ENCODE data around the gene PLEKHH1. TPM values are rescaled to one million over a fixed set of nuclear protein-coding genes. Genes with fewer than 3 reads are reported as not detected.

PLEKHH1 gene
- total and polyA plus RNA-seq, 9 of the 15 experiments (the other 6 are each of a cell fraction or from before 2014, with no cell fraction given), result 0.76 to 5.9 (median 2.9) TPM

DNA sequence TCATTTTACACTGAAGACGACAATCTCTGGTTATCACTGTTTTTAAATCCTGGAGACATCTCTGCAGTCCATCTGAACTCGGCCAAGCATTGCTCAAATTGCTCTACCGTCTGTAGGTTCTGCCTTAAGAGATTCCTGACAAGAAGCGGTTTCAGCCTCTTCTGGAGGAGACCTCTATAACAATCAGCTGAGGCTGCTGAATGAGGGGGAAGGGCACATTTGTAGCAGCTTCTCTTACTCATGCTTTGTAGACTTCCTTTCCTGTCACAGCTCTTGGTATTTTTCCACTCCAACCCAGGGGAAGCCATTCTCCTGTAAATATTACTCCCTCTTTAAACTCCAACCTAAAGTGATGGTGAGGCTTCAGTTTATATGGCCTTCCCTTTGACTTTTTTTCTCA, 89.6 kb downstream of the PLEKHH1 start (continued):
- TF ChIP-seq SPI1 (IDR thresholded peaks at IDR 0.05; ENCODE audit: borderline replicate concordance, low read depth, low read length) (0 out of 2 replicates have a peak, but pooled peaks have one; percentile 20), CHCHD3 (CRISPR knock-in tag; IDR thresholded peaks at IDR 0.05) (no peak), ZNF41 (CRISPR knock-in tag; conservative IDR thresholded peaks at IDR 0.05) (no peak), CBX3 (IDR thresholded peaks at IDR 0.05; ENCODE audit: borderline replicate concordance in 1 of 2, low read length in 2 of 2) (peak in 1 of 2 experiments; percentile 54; a peak in 1 of 3 replicates), RAD21 (CRISPR knock-in tag; conservative IDR thresholded peaks at IDR 0.05 in 1 of 2, IDR thresholded peaks at IDR 0.05 in 1 of 2) (0 out of 4 replicates have a peak, but pooled peaks of 1 of the 2 experiments have one; percentile 6), CREB1 (IDR thresholded peaks at IDR 0.05) (no peak), CREB1 (CRISPR knock-in tag; IDR thresholded peaks at IDR 0.05) (0 out of 2 replicates have a peak, but pooled peaks have one; percentile 26), TAF9B (IDR thresholded peaks at IDR 0.05; ENCODE audit: partially characterized antibody) (peak; percentile 33)
- TF ChIP-seq, protein P1, sequence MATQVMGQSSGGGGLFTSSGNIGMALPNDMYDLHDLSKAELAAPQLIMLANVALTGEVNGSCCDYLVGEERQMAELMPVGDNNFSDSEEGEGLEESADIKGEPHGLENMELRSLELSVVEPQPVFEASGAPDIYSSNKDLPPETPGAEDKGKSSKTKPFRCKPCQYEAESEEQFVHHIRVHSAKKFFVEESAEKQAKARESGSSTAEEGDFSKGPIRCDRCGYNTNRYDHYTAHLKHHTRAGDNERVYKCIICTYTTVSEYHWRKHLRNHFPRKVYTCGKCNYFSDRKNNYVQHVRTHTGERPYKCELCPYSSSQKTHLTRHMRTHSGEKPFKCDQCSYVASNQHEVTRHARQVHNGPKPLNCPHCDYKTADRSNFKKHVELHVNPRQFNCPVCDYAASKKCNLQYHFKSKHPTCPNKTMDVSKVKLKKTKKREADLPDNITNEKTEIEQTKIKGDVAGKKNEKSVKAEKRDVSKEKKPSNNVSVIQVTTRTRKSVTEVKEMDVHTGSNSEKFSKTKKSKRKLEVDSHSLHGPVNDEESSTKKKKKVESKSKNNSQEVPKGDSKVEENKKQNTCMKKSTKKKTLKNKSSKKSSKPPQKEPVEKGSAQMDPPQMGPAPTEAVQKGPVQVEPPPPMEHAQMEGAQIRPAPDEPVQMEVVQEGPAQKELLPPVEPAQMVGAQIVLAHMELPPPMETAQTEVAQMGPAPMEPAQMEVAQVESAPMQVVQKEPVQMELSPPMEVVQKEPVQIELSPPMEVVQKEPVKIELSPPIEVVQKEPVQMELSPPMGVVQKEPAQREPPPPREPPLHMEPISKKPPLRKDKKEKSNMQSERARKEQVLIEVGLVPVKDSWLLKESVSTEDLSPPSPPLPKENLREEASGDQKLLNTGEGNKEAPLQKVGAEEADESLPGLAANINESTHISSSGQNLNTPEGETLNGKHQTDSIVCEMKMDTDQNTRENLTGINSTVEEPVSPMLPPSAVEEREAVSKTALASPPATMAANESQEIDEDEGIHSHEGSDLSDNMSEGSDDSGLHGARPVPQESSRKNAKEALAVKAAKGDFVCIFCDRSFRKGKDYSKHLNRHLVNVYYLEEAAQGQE (IDR thresholded peaks at IDR 0.05; ENCODE audit: borderline replicate concordance), result peak; percentile 35; the same call in 1 of the 2 replicates
- TF ChIP-seq, protein P1 (CRISPR knock-in tag; IDR thresholded peaks at IDR 0.05; ENCODE audit: low read depth), result no peak

Measured in K562 (cell line).